Measurements from ENCODE around the gene NYNRIN.
"Not testable (repeated sequence)": the region's sequence is repeated elsewhere in the genome, so short reads cannot be mapped to it uniquely, and the experiment has no call there.

NYNRIN gene

DNA sequence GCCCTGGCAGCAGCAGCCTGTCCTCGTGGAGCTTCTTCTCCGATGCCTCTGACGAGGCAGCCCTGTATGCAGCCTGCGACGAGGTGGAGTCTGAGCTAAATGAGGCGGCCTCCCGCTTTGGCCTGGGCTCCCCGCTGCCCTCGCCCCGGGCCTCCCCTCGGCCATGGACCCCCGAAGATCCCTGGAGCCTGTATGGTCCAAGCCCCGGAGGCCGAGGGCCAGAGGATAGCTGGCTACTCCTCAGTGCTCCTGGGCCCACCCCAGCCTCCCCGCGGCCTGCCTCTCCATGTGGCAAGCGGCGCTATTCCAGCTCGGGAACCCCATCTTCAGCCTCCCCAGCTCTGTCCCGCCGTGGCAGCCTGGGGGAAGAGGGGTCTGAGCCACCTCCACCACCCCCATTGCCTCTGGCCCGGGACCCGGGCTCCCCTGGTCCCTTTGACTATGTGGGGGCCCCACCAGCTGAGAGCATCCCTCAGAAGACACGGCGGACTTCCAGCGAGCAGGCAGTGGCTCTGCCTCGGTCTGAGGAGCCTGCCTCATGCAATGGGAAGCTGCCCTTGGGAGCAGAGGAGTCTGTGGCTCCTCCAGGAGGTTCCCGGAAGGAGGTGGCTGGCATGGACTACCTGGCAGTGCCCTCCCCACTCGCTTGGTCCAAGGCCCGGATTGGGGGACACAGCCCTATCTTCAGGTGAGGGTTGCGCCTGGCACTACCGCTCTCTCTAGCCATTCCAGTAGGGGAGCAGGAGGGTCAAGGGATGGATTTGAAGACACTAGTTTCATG lies 28.7 kb upstream of the NYNRIN start:
- DNase-seq (ENCODE audit: low read depth) = no peak

DNA sequence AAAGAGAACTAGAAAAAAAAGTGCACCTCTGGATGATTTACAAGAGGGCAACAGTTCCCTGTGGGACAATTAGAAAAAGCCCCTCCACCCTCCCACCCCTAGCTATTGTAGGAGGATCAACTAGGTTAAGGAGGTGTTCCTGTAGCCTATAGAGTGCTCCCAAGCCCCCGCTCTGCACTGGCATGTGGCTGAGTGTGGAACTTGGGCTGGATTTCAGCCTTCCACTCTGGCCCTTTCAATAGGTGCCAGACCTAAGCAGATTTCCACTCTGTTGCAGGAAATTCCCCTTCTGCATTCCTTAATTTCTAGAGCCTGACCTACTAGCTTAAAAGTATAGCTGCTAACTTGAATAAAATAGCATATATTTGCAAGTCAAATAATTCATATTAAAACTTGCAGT lies 28.1 kb upstream of the NYNRIN start:
- no peak for DNase-seq (ENCODE audit: low read depth)

DNA sequence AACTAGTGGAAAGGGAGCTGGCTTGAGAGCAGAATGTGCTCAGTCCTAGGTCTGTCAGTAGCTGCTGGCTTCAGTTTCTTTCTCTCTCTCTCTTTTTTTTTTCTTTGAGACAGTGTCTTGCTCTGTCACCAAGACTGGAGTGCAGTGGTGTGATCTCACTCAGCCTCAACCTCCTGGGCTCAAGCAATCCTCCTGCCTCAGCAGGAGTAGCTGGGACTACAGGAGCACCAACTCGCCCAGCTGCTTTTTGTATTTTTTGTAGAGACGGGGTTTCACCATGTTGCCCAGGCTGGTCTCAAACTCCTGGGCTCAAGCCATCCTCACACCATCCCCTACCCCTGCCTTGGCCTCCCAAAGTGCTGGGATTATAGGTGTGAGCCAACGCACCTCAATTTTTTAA lies 27.2 kb upstream of the NYNRIN start:
- DNase-seq (ENCODE audit: low read depth) = not testable (repeated sequence)

DNA sequence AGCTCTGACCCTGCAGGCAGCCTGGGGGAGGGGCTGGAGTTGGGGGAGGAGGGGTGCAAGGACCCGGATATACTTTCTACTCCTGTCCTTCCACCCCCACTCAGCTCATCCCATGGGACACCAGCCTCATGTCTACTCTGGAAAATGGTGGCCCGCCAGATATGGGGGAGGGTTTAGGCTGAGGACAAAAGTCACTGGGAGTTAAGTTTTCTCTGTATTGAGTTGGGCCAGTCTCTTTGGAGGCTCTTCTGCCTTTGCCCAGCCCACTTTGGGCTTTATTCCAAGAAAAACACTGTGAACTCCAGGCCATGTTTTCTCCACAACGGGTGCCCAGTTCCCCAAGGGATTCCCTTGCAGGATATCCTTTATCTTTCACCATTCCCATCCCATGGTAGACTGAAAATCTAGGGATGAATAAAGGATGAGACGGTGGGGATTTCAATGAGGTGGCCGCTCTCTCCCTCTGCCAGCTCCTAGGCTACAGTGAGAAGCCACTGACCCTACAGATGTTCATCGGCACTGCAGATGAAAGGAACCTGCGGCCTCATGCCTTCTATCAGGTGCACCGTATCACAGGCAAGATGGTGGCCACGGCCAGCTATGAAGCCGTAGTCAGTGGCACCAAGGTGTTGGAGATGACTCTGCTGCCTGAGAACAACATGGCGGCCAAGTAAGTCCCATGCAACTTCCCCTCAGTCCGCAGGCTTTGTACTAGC lies 25.9 kb upstream of the NYNRIN start:
- DNase-seq (ENCODE audit: low read depth) = no peak

DNA sequence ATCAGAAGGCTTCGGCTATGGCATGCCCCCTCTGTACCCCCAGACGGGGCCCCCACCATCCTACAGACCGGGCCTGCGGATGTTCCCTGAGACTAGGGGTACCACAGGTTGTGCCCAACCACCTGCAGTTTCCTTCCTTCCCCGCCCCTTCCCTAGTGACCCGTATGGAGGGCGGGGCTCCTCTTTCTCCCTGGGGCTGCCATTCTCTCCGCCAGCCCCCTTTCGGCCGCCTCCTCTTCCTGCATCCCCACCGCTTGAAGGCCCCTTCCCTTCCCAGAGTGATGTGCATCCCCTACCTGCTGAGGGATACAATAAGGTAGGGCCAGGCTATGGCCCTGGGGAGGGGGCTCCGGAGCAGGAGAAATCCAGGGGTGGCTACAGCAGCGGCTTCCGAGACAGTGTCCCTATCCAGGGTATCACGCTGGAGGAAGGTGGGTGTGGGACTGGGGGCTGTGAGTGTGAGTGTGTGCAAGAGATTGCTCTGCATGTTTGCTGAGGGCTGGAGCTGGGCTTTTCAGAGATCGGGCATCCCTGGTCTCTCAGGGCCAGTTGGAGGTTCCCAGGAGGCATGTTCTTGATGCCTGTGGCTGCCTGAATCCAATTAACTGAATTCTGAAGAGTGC lies 22.2 kb upstream of the NYNRIN start:
- no peak for DNase-seq (ENCODE audit: low read depth)

DNA sequence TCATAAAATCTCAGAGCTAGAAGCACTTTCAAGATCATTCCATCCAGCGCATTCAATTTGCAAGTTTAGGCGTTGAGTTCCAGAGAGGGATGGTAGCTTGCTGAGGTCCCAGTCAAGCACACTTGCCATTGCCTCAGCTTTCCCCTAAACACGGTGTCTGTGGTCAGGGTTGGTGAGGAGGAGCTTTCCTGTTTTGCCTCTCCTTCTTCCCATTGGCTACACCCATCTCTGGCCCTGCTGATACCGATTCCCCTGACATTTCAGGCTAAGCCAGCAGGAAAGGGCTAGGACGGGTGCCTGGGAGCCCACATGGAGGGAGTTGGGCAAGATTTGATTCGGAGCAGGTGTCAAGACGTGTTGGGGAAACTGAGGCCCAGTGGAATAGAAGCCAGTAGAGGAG lies 21.7 kb upstream of the NYNRIN start:
- DNase-seq (ENCODE audit: low read depth) = no peak

DNA sequence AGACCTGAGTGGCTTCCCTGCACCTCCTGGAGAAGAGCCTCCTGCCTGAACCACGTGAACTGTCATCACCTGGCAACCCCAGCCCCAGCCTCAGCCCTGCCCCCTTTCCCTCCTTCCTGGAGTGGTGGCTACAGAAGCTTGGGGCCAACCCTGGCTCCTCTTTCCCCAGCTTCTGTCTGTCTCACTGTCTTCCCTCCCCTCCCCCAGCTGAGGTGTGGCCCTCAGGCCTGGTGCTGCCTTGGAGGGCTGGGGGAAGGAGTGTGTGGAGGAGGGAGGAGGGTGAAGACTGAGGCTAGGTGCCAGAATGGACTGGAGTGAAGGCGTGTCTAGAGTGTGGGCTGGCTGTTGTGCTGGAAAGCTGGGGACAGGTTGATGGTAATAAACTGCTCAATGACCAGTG lies 21.1 kb upstream of the NYNRIN start:
- DNase-seq (ENCODE audit: low read depth) = no peak

DNA sequence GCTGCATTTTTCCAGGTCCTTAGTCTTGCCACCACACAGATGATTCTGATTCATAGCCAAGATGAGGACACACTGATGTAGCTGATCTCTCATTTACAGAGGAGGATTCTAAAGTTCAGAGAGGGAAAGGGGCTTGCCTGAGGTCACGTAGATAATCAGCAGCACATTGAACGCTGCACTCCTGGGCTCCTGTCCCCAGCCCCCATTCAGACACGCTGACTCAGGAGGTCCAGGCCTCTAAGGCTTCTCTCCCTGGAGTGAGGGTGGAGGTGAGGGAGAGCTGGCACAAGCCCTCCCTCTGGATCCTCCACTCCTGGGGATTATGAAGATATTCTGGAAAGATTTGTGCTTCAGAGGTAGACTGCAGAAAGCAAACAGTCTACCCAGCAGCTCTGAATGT lies 20.5 kb upstream of the NYNRIN start:
- DNase-seq (ENCODE audit: low read depth) = no peak

DNA sequence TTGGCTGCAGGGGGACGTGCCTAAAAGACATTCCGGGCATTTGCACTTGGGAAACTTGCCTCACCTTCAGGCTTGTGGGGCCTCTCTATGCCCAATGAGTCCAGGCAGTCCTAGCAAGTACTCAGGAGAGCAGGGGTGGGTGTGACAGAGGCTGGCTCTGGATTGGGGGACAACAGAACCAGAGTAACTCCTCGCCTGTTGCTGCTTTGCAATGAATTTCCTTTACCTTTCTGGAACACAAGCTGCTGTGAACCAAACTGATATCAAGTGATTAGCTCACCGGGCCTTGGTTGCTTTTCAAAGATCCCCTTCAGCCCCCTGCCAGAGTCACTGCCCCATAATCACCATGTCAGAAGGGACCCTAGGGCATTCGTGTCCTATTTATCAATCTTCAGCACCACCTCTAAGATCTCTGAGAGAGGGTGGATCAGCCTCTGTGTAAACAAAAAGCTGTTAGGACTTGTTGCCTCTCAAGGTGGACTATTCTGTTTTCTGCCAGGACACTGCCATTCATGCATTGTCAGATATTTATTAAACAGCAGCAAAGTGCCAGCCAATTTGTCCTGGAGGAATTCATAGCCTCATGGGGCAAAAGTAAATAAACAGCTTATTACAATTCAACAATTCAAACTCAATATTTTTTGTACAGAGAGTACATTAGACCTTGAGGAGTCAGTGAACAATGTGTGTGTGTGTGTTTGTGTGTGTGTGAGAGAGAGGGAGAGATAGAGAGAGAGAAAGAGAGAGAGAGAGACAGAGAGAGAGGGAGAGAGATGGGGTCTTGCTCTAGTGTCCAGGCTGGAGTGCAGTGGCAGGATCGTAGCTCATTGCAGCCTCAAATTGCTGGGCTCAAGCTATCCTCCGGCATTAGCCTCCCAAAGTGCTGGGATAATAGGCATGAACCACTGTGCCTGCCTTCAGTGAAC lies 19.6 kb upstream of the NYNRIN start:
- no peak for DNase-seq (ENCODE audit: low read depth)

DNA sequence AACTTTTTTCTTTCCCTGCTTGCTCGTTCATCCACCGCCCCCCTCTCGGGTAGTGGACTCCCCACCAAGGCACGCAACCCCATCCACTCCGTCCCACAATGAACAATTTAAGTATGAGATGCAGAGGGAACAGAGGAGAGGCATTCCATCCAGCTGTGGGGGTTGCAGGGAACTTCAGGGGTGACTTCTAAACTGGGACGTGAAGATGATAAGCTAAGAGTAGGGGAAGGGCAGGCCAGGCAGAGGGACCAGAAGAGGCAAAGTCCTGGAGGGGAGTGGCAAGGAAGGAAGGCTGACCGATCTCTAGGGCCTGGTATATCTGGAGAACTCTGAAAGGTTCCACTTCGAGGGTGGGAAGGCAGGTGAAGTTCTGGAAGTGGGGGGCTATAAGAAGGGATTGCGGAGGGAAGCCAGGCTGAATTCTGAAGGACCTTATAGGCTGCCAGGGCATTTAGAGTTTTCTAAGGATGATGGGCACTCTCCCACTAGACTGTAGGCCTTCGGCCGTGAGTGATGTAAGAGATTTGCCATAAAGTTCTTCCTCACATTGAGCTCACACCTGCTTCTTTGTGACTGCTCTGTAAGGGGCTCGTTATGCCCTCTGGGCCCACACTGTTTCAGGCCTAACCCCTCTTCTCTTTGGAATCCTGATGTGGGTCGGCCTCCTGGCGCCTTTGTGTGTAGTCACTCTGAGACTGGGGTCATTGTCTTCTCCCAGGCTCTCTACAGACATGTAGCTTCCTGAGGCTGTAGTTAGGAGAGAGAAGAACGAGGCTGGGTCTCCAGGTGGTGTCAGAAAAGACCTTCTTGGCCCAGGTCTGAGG lies 18.7 kb upstream of the NYNRIN start:
- DNase-seq (ENCODE audit: low read depth) = no peak

DNA sequence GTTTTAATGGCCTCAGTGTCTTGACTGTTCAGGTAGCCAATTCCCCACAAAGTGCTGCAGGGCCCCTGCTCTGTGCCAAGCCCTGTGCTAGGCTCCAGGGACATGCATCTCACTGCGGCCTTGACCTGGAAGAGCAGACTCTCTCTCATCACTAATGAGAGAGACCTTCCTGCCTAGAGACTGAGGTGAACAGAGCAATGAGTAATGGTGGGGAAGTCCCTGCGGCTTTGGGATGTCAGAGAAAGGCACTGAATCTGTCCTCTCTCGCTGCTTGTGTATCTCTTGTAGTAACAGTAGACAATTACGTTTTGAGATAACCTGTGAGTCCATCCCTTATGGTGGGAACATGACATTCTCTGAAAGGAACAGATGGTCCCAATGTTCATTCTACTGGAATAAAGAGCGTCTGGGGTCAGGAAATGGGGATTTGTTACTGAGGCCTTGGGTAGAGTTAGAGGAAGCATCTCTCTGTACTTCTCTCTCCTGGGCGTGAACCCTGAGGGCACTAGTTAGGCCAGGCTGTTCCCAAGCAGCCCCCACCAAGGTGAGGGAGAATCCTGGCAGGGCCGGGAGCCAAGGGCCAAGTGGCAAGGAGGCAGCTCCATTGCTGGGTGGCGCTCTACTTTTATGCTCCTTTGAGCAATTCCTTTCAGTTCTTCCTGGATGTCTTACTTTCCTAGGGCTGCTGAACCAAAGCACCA lies 17.3 kb upstream of the NYNRIN start:
- no peak for DNase-seq (ENCODE audit: low read depth)

DNA sequence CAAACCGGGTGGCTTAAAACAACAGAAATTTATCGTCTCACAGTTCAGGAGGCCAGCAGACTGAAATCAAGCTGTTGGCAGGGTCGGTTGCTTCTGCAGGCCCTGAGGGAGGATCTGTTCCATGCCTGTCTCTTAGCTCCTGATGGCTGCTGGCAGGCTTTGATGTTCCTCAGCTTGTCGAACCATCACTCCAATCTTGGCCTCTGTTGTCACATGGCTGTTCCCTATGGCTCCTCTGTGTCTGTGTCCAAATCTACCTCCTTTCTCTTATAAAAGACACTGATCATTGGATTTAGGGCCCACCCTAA lies 16.8 kb upstream of the NYNRIN start:
- no peak for DNase-seq (ENCODE audit: low read depth)

DNA sequence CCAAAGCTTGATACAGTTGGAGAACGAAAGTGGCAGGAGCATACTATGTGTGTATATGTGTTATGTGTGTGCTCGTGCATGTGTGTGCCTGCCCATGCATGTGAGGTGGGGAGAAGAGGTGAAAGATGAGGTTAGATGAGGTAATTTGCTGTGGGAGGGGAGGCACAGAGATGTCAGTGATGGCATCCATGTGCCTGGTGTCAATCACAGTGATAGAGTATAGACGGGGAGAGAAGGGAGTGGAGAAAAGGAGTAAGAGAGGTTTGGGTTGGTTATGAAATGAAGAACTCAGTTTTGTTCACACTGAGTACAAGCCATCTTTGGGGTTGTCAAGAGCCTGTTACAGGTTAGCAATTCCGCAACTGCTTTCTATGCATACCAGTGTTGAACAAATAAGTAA lies 14.6 kb upstream of the NYNRIN start:
- no peak for DNase-seq (ENCODE audit: low read depth)

DNA sequence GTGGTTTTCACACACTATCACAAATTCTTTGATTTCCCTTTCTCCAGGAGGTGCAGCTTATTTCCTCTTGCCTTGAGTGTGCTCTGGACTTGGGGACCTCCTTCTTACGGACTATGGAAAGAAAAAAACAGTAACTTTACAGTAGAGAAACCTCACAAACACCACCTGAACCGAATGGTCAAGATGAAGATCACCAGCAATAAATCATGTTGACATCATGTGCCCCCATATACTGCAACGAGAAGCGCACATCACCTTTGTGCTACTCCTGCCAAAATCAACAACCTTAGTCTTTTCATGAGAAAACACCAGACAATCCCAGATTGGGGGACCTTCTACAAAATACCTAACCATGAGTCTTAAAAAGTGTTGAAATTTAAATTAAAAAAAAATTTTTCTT lies 13.3 kb upstream of the NYNRIN start:
- DNase-seq (ENCODE audit: low read depth) = no peak

DNA sequence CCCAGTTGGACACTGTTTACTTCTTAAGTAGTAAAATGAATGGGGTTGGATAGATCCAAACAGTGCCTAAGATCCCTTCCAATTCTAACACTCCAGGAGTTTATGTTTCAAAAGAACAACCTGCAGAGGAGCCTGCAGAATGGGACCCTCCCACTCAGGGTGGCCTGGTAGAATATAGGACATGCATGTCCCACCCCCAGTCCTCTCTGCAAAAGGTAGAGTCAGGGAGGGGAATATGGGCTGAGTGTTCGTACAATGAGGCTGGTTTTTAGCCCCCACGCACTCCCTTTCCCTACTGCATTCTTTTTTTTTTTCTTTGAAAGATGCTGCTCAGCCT lies 11.8 kb upstream of the NYNRIN start:
- DNase-seq (ENCODE audit: low read depth) = no peak

DNA sequence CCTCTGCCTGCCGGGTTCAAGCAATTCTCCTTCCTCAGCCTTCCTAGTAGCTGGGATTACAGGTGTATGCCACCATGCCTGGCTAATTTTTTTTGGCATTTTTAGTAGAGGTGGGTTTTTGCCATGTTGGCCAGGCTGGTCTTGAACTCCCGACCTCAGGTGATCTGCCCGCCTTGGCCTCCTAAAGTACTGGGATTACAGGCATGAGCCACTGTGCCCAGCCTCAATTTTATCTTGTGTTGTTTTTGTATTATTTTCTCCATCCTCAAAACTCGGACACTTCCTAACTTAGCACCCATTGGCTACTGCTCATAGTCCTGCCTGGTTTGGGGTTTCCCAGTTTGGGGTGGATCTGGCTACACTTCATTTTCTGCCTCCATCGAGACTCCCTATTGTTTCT lies 11.2 kb upstream of the NYNRIN start:
- DNase-seq (ENCODE audit: low read depth) = not testable (repeated sequence)

DNA sequence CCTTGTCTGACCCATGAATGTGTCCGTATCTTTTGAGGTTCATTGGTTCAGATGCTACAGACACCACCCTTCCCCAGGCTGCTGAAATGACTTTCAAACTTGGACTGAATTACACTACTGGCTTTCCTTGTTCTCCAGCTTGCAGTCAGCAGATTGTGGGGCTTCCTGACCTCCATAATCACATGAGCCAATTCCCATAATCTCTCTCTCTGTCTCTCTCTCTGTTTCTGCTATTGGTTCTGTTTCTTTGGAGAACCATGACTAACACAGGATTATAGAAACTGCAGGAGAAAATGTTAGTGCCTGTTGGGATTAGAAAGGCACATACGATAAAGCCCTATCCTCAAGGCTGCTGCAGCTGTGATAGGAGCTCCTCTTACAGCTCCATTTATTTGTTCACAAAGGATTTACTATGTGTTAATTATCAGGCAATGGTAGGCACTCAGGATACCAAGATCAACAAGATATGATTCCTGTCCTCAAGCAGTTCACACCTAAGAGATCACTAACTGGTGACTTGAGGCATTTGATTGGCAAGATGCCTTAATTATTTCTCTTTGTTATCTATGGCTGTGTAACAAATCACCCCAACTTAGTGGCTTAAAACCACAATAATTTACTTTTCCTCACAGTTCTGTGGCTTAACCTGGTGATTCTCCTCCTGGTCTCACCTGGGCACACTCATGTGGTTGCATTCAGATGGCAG lies 10.2 kb upstream of the NYNRIN start:
- no peak for DNase-seq (ENCODE audit: low read depth)

DNA sequence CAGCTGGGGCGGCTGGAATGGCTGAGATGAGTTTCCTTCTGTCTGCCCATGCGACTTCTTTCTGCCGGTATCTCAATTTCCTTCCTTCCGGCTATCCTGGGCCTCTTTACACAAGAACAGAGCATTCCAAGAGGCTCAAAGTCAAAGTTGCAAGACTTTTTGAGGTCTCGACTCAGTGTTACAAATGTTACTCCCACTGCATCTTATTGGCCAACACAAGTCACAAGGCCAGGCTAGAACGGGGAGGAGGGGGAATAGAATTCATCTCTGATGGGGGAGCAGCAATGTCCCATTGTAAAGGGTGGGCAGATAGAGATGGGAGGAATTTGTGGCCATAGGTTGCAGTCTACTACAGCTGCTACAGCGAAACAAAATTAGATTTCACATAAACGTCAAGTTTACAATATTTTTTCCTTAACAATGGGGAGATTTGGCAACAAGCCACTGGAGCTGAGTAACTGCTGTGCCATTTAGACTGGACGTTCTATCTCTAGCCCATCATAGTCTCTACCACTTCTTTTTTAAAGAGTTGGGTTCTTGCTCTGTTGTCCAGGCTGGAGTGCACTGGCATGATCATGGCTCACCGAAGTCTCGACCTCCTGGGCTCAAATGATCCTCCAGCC lies 9.5 kb upstream of the NYNRIN start:
- DNase-seq (ENCODE audit: low read depth) = no peak

DNA sequence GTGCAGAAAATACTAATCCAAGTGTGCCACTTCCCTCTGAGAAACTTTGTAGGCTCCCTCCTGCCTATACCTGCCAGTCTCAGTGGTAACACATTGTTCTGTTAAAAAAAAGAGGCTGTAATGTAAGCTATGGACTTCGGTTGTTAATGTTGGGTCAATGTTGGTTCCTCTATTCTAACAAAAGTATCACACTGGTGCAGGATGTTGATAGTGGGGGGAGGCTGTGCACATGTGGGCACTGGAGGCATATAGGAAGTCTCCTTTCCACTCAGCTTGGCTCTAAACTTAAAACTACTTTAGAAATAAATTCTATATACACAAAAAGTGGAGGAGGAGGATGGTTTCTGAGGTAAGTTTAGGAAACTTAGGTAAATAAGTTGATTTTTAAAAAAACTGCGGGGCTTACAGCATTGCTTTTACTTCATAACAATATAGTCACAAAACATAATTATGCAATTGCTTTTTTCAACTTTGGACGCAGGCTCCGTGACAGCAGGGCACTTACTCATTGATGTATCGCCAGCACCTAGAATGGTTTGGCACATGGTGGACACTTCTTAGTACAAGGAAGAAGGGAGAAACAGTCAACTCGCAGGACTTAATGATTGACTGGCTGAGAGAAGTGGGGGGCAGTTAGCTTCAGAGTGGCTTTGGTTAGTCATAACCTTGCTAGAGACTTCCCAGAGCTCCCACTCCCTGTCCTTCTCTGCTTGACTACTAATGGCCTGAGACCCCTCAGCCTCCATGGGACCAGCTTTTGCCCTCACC lies 7.9 kb upstream of the NYNRIN start:
- DNase-seq (ENCODE audit: low read depth) = no peak
